A673 (cell line): ENCODE results near the gene TAS1R1. TPM values are rescaled to one million over a fixed set of nuclear protein-coding genes. Genes with fewer than 3 reads are reported as not detected.

Experiments used
- BruUV-seq: library from RNA; stranded (reverse); fragments of 400-500 nt; replicated peaks from 2 replicates; lab custom pipeline; 2021; lab: Mats Ljungman, UMichigan
- CTCF ChIA-PET: fragments of 300-600 bp; sonication (Branson Sonifier 250); formaldehyde crosslinking; loops from one replicate; lab custom pipeline; 2022; ENCODE audit warnings: antibody characterized with exemption; lab: Charles Lee
- POLR2A ChIA-PET: fragments of 300-600 bp; sonication (Branson Sonifier 250); formaldehyde crosslinking; loops from one replicate; lab custom pipeline; 2022; ENCODE audit warnings: antibody characterized with exemption; ENCODE audit not compliant: low non-redundant PET; lab: Charles Lee
- DNase-seq: peaks from one replicate; pipeline ENCODE4 v3.0.0-alpha.2; 2015; ENCODE audit warnings: low spot score
- H3K27ac ChIP-seq: fragments of 200-600 bp; sonication (generic); 2 replicates; pipeline ENCODE4 v1.5.1; 2016; ENCODE audit warnings: mixed run types, low read depth, mild to moderate bottlenecking, mixed read lengths, antibody characterized with exemption, low read length; ENCODE audit not compliant: poor library complexity, severe bottlenecking
- H3K27me3 ChIP-seq: fragments of 200-600 bp; sonication (generic); replicated peaks from 2 replicates; pipeline ENCODE4 v1.6.1; 2017; ENCODE audit warnings: mixed run types, low read depth, mild to moderate bottlenecking, mixed read lengths, antibody characterized with exemption, low read length; ENCODE audit not compliant: insufficient read depth, poor library complexity
- H3K36me3 ChIP-seq: fragments of 200-600 bp; sonication (generic); 2 replicates; pipeline ENCODE4 v1.6.1; 2016; ENCODE audit warnings: mixed run types, mild to moderate bottlenecking, mixed read lengths, antibody characterized with exemption, low read length; ENCODE audit not compliant: insufficient read depth, poor library complexity, severe bottlenecking
- H3K4me1 ChIP-seq: fragments of 200-600 bp; sonication (generic); 2 replicates; pipeline ENCODE4 v1.6.1; 2017; ENCODE audit warnings: mixed run types, mild to moderate bottlenecking, mixed read lengths, antibody characterized with exemption, low read length; ENCODE audit not compliant: insufficient read depth, poor library complexity, severe bottlenecking
- H3K4me3 ChIP-seq: fragments of 200-600 bp; sonication (generic); 2 replicates; pipeline ENCODE4 v1.5.1; 2016; ENCODE audit warnings: low read depth, mixed run types, mild to moderate bottlenecking, mixed read lengths, low read length; ENCODE audit not compliant: poor library complexity, severe bottlenecking
- H3K9me3 ChIP-seq: fragments of 200-600 bp; sonication (generic); 2 replicates; pipeline ENCODE4 v1.6.1; 2016; ENCODE audit warnings: mixed run types, low read depth, mild to moderate bottlenecking, mixed read lengths, antibody characterized with exemption, low read length; ENCODE audit not compliant: poor library complexity, severe bottlenecking
- EZH2 ChIP-seq: fragments of 200-600 bp; sonication (generic); IDR thresholded peaks from 2 replicates; pipeline ENCODE4 v1.6.1; 2017; ENCODE audit warnings: borderline replicate concordance, low read depth, mild to moderate bottlenecking, mixed read lengths, antibody characterized with exemption, low read length; ENCODE audit not compliant: poor library complexity, severe bottlenecking
- intact Hi-C: fragments of 100-400 bp; cut with micrococcal nuclease; formaldehyde crosslinking; loops from one replicate; pipeline ENCODE4 v1.10.0; 2022; ENCODE audit not compliant: unreplicated experiment
- total RNA-seq: library from RNA; stranded (reverse); gene quantifications from 2 replicates; pipeline ENCODE4 v1.2.3, GENCODE V29; 2021
- TF ChIP-seq, protein P1 (sequence below): fragments of 300-800, 200-600 bp; sonication (generic); conservative IDR thresholded peaks from 2 replicates; pipeline ENCODE4 v1.5.1; 2017; ENCODE audit warnings: low read depth, mild to moderate bottlenecking, antibody characterized with exemption, low read length, moderate library complexity, mixed read lengths

The TAS1R1 gene
- total RNA-seq, 1 experiment from 2014 or later: not detected

DNA sequence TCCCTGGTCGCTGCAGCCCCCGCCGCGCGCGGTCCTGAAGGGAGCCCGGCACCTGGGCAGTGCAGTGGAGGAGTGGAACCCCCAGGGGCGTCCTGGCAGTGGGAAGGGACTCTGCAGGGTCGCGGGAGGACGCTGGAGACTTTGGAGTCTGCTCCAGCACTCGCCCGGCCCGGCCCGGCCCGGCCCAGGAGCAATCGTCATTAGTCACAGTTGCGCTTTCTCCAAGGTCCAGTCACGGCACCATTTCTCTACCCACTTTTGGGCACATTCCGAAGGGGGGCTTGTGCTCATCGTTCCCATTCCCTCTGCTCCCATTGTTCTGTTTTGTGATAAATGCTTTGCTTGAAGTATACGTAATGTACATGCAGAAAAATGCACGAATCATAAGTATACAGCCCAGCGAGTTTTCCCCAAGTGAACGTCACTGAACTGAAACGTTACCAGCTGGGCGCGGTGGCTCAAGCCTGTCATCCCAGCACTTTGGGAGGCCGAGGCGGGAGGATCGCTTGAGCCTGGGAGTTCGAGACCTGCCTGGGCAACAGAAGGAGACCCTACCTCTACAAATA, 70.6 kb downstream of the TAS1R1 start:
- peaks cover 4% of the 10 kb centered on the region for H3K4me1 ChIP-seq
- peaks cover 55% of the 10 kb centered on the region for H3K36me3 ChIP-seq
- CTCF ChIA-PET: no interaction called here
- intact Hi-C loops: no loop called here
- H3K4me3 ChIP-seq: peak overlapping the region; percentile 64
- H3K27ac ChIP-seq: peak overlapping the region; percentile 76
- no peaks in the 10 kb centered on the region for H3K27me3 ChIP-seq
- POLR2A ChIA-PET: no interaction called here
- no peaks in the 10 kb centered on the region for H3K9me3 ChIP-seq
- no TSS peak for BruUV-seq
- DNase-seq: peak; percentile 33
- TF ChIP-seq, protein P1, sequence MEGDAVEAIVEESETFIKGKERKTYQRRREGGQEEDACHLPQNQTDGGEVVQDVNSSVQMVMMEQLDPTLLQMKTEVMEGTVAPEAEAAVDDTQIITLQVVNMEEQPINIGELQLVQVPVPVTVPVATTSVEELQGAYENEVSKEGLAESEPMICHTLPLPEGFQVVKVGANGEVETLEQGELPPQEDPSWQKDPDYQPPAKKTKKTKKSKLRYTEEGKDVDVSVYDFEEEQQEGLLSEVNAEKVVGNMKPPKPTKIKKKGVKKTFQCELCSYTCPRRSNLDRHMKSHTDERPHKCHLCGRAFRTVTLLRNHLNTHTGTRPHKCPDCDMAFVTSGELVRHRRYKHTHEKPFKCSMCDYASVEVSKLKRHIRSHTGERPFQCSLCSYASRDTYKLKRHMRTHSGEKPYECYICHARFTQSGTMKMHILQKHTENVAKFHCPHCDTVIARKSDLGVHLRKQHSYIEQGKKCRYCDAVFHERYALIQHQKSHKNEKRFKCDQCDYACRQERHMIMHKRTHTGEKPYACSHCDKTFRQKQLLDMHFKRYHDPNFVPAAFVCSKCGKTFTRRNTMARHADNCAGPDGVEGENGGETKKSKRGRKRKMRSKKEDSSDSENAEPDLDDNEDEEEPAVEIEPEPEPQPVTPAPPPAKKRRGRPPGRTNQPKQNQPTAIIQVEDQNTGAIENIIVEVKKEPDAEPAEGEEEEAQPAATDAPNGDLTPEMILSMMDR: no peak
- no peak for TF ChIP-seq EZH2

DNA sequence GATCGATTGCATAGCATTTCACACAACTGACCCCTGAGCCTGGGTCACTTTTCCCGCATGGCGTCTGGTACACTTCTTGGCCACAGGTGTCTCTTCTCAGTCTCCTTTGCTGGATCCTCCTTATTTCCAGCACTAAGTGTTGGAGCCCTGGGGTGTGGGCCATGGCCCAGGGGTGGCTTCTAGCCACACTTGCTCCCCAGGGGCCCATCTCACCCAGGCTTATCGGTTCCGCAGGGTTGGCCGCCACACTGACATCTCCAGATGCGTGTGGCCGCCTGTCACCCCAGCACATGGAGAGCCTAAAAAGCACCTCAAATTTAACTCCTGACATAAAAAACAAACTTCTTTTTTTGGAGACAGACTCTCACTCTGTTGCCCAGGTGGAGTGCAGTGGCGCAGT, 71.9 kb downstream of the TAS1R1 start:
- CTCF ChIA-PET: no interaction called here

DNA sequence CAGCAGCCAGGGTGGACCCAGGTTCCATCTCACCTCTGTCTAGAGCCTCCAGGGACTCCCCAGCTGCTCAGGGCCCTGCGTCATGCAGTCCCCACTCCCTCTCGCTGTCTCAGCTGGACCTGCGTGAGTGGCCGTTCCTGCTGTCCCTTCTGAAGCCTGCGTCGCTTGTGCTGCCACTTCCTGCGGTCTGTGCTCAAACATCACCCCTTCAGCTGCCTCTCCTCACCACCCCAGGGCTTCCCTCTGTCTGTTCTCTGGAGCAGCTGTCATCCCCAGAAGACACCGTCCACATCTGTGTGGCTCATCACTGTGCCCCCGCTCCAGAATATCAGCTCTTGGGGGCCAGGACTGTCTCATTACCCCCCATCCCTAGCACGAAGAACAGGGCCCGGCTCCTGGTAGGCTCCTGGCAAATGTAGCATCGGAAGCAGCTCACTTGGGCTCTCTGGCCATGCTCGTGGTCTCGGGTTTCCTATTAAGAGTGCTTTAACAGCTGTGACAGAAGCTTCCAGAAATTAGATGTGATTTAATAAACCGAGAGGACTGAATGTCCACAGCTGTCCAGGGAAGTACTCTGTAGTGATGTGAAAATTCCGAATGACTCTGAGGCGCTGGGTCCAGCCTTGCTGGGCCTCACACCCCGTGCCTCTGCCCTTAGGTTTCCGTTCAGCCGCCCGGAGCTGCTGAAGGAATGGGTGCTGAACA, 72.9 kb downstream of the TAS1R1 start:
- DNase-seq: no peak
- Histone ChIP-seq H3K4me3 (no peak overlapping the region), H3K27ac (no peak overlapping the region), H3K36me3 (peaks cover 48% of the 10 kb centered on the region), H3K27me3 (no peaks in the 10 kb centered on the region), H3K9me3 (no peaks in the 10 kb centered on the region), H3K4me1 (peaks cover 4% of the 10 kb centered on the region)
- no TSS peak for BruUV-seq
- ChIA-PET POLR2A (no interaction called here), CTCF (no interaction called here)
- intact Hi-C loops: no loop called here
- TF ChIP-seq, protein P1: no peak
- TF ChIP-seq EZH2: no peak

More for the DNA sequence above, 71.9 kb downstream of the TAS1R1 start:
- intact Hi-C loops: no loop called here
- POLR2A ChIA-PET: no interaction called here
- peaks cover 48% of the 10 kb centered on the region for H3K36me3 ChIP-seq
- TF ChIP-seq EZH2: no peak
- TF ChIP-seq, protein P1: no peak
- H3K27me3 ChIP-seq: no peaks in the 10 kb centered on the region
- no peak overlapping the region for H3K4me3 ChIP-seq
- BruUV-seq: no TSS peak
- DNase-seq: no peak
- no peaks in the 10 kb centered on the region for H3K9me3 ChIP-seq
- H3K4me1 ChIP-seq: peaks cover 4% of the 10 kb centered on the region
- H3K27ac ChIP-seq: no peak overlapping the region
